ENCODE results near the gene KCNS1. TPM values are rescaled to one million over a fixed set of nuclear protein-coding genes. Genes with fewer than 3 reads are reported as not detected.

Gene KCNS1
- total RNA-seq, 2 donors from 2014 or later, result 0.18 to 1.5 TPM

DNA sequence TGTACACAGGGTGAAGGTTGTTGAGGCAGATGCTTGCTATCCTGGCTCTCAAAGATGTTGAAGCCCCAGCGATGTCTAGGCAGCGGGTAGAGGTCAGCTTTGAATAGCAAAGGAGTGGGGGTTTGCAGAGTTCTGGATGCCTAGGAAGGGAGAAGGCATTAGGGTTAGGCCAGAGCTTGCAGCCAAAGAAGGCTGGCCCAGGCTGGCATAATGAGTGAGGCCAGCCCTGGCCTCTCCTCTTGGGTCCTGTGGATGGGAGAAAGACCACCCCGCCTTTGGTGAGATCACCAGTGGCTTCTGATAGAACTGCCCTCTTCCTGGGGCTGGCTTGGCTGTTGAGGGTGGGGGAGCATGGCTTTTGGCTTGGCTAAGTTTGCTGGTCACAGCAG is 14.5 kb upstream of the KCNS1 start:
- Histone ChIP-seq H3K4me1 (ENCODE audit: control insufficient read depth, insufficient read depth, low read length) (no peaks in the 10 kb centered on the region), H3K27me3 (ENCODE audit: control insufficient read depth, insufficient read depth, low read length, poor library complexity, severe bottlenecking) (no peaks in the 10 kb centered on the region), H3K9ac (ENCODE audit: extremely low read depth, low read length, poor library complexity, severe bottlenecking) (no peak overlapping the region), H3K4me3 (ENCODE audit: low read length) (no peak overlapping the region), H3K36me3 (ENCODE audit: control insufficient read depth, insufficient read depth, low read length) (no peaks in the 10 kb centered on the region), H3K9me3 (ENCODE audit: control insufficient read depth, low read length) (no peaks in the 10 kb centered on the region), H3K27ac (ENCODE audit: low read depth, low read length) (no peak overlapping the region)
- Mint-ChIP-seq H3K27ac (peak overlapping the region; percentile 26), H3K4me1 (no peaks in the 10 kb centered on the region), H3K36me3 (ENCODE audit: low read depth) (no peaks in the 10 kb centered on the region), H3K27me3 (ENCODE audit: insufficient read depth) (no peaks in the 10 kb centered on the region), H3K4me3 (no peak overlapping the region), H3K9me3 (no peaks in the 10 kb centered on the region)
- TF ChIP-seq, protein P1, sequence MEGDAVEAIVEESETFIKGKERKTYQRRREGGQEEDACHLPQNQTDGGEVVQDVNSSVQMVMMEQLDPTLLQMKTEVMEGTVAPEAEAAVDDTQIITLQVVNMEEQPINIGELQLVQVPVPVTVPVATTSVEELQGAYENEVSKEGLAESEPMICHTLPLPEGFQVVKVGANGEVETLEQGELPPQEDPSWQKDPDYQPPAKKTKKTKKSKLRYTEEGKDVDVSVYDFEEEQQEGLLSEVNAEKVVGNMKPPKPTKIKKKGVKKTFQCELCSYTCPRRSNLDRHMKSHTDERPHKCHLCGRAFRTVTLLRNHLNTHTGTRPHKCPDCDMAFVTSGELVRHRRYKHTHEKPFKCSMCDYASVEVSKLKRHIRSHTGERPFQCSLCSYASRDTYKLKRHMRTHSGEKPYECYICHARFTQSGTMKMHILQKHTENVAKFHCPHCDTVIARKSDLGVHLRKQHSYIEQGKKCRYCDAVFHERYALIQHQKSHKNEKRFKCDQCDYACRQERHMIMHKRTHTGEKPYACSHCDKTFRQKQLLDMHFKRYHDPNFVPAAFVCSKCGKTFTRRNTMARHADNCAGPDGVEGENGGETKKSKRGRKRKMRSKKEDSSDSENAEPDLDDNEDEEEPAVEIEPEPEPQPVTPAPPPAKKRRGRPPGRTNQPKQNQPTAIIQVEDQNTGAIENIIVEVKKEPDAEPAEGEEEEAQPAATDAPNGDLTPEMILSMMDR (conservative IDR thresholded peaks at IDR 0.05), result no peak
- 87 to 100% methylated on average over 2 to 3 of the region's 3 CpGs for WGBS, 2 experiments (ENCODE audit: insufficient coverage in 1 of 2, insufficient read length in 1 of 2)
- DNase-seq, result no peak

DNA sequence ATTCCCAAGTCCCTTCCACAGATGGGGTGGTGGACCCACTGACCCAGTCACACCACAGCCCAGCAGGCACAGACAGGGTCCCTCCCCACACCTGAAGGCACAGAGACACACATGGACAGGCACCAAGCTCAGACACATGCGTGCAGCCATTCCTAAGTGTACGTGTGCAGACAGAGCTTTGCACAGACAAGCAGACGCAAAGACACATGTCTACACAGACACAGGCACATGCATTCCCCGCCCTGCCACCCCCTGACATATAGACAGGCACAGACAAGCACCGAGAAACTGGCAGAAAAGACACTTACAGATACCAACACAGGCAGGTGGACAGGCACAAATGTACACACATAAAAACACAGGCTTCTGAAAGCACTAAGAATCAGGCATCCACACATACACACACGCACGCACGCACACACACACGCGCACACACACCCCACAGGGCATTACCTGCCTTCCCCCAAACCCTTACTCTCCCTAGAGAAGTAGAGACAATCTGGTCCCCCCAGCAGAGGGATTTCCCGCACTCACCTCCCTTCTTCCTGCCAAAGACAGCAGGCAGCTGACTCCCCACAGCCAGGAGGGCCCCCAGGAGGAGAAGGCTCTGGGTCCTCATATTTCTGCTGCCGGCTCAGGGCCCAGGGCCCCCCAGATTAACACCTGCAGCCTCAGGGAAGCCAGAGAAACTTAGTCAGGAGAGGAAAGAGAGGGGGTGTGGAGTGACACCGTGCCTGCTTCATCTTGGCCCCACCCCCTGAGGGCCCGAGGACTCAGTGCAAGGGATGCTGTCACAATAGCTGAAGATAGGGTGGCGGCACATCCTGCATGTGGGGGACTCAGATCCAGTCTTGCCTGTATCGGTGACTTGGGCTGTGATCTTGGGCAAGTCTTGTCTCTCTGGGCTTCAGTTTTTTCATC is 13.8 kb upstream of the KCNS1 start, which contains the start of gene WFDC5:
TSS of gene WFDC5 (minus strand) at position 710 of the 921 bp plus-strand sequence. CDS start at position 619, 91 bp downstream.
- no peak within 1 kb of the TSS for H3K4me3 ChIP-seq (ENCODE audit: low read length)
- TF ChIP-seq, protein P1 (conservative IDR thresholded peaks at IDR 0.05), result no peak
- no peaks in the 10 kb centered on the region for H3K27me3 ChIP-seq (ENCODE audit: control insufficient read depth, insufficient read depth, low read length, poor library complexity, severe bottlenecking)
- Mint-ChIP-seq H3K4me1 (no peaks in the 10 kb centered on the region), H3K36me3 (ENCODE audit: low read depth) (no peaks in the 10 kb centered on the region), H3K4me3 (no peak within 1 kb of the TSS), H3K27ac (peak within 1 kb of the TSS; percentile 26), H3K27me3 (ENCODE audit: insufficient read depth) (no peaks in the 10 kb centered on the region), H3K9me3 (no peaks in the 10 kb centered on the region)
- no peak within 1 kb of the TSS for H3K9ac ChIP-seq (ENCODE audit: extremely low read depth, low read length, poor library complexity, severe bottlenecking)
- peak; percentile 70 for DNase-seq
- no peaks in the 10 kb centered on the region for H3K9me3 ChIP-seq (ENCODE audit: control insufficient read depth, low read length)
- WGBS, 2 experiments (ENCODE audit: insufficient coverage in 1 of 2, insufficient read length in 1 of 2), result 60 to 74% methylated on average over 1 to 16 of the region's 16 CpGs
- H3K36me3 ChIP-seq (ENCODE audit: control insufficient read depth, insufficient read depth, low read length), result no peaks in the 10 kb centered on the region
- H3K27ac ChIP-seq (ENCODE audit: low read depth, low read length), result no peak within 1 kb of the TSS
- H3K4me1 ChIP-seq (ENCODE audit: control insufficient read depth, insufficient read depth, low read length), result no peaks in the 10 kb centered on the region

DNA sequence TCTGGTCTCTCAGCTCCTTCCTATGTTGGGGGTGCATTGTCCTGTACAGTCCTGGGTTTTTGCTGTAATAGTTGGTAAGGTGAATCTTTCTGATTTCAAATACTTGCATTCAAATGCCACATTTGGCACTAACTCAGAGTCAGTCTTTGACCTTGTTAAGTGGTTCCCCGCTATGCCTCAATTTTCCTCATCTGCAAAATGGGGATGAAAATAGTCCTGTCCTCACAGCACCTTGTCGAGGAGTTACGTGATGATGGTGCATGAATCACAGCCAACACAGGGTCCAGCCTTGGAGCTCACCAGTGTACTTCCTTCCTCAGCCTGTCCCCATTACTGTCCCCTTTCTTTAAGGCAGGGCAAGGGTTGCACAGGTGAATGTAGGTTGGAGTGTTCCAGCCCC is 12.9 kb upstream of the KCNS1 start:
- no peak overlapping the region for H3K27ac Mint-ChIP-seq
- Histone ChIP-seq H3K9ac (ENCODE audit: extremely low read depth, low read length, poor library complexity, severe bottlenecking) (no peak overlapping the region), H3K36me3 (ENCODE audit: control insufficient read depth, insufficient read depth, low read length) (no peaks in the 10 kb centered on the region), H3K9me3 (ENCODE audit: control insufficient read depth, low read length) (no peaks in the 10 kb centered on the region), H3K4me1 (ENCODE audit: control insufficient read depth, insufficient read depth, low read length) (no peaks in the 10 kb centered on the region), H3K4me3 (ENCODE audit: low read length) (no peak overlapping the region), H3K27me3 (ENCODE audit: control insufficient read depth, insufficient read depth, low read length, poor library complexity, severe bottlenecking) (no peaks in the 10 kb centered on the region), H3K27ac (ENCODE audit: low read depth, low read length) (no peak overlapping the region)
- 92% methylated on average over 3 of the region's 3 CpGs for WGBS, 2 experiments (ENCODE audit: insufficient coverage in 1 of 2, insufficient read length in 1 of 2)
- H3K4me3 Mint-ChIP-seq, result no peak overlapping the region
- H3K9me3 Mint-ChIP-seq, result no peaks in the 10 kb centered on the region
- no peak for DNase-seq
- H3K4me1 Mint-ChIP-seq, result no peaks in the 10 kb centered on the region
- TF ChIP-seq, protein P1 (conservative IDR thresholded peaks at IDR 0.05), result no peak
- H3K27me3 Mint-ChIP-seq (ENCODE audit: insufficient read depth), result no peaks in the 10 kb centered on the region
- H3K36me3 Mint-ChIP-seq (ENCODE audit: low read depth), result no peaks in the 10 kb centered on the region

All from endodermal cell (in vitro differentiated cells).